ENCODE data around the gene AKAP6. TPM values are rescaled to one million over a fixed set of nuclear protein-coding genes. Genes with fewer than 3 reads are reported as not detected.

The AKAP6 gene
- total and polyA plus RNA-seq, 2 experiments from 2014 or later = 0.38 to 0.42 TPM

- TF ChIP-seq REST (IDR thresholded peaks at IDR 0.05; ENCODE audit: unreplicated experiment) (no peak), ZNF114 (CRISPR knock-in tag; IDR thresholded peaks at IDR 0.05) (no peak), CREB1 (CRISPR knock-in tag; IDR thresholded peaks at IDR 0.05; ENCODE audit: low read depth) (no peak), POLR2AphosphoS5 (IDR thresholded peaks at IDR 0.05; ENCODE audit: low read depth) (no peak), JUNB (IDR thresholded peaks at IDR 0.05; ENCODE audit: unreplicated experiment) (no peak), ETS1 (IDR thresholded peaks at IDR 0.05) (no peak)
Observed at GRCh38 chr14:32331206-32331605, 2.1 kb downstream of the AKAP6 start (continued).

GRCh38 chr14:32332415-32333316 is 3.6 kb downstream of the AKAP6 start:
- Mint-ChIP-seq H3K4me1 (peaks cover 22% of the 10 kb centered on the region), H3K9me3 (no peaks in the 10 kb centered on the region; the same call in 2 of the 3 replicates), H3K27me3 (ENCODE audit: insufficient read depth, low read depth, poor library complexity) (no peaks in the 10 kb centered on the region), H3K4me3 (no peak overlapping the region), H3K27ac (no peak overlapping the region), H3K36me3 (ENCODE audit: low read depth) (no peaks in the 10 kb centered on the region)
- Histone ChIP-seq H3K36me3 (ENCODE audit: insufficient read depth) (no peaks in the 10 kb centered on the region), H3K27ac (ENCODE audit: low read depth) (no peak overlapping the region), H3K4me3 (no peak overlapping the region), H3K27me3 (ENCODE audit: insufficient read depth) (no peaks in the 10 kb centered on the region), H3F3A (replicated peaks; ENCODE audit: low read depth) (no peaks in the 10 kb centered on the region), H4K20me1 (replicated peaks; ENCODE audit: insufficient read depth) (no peaks in the 10 kb centered on the region), H3K9me2 (ENCODE audit: insufficient read depth) (peaks cover 3% of the 10 kb centered on the region; the same call in 1 of the 2 replicates), H3K79me2 (replicated peaks; ENCODE audit: insufficient read depth) (no peaks in the 10 kb centered on the region), H2AFZ (no peak overlapping the region), H3K4me1 (ENCODE audit: insufficient read depth) (peaks cover 18% of the 10 kb centered on the region; the same call in 1 of the 2 replicates), H3K4me2 (no peak overlapping the region)
- no peak for DNase-seq (ENCODE audit: low spot score)
- ATAC-seq = no peak
- TF ChIP-seq JUNB (IDR thresholded peaks at IDR 0.05; ENCODE audit: unreplicated experiment) = no peak
- TF ChIP-seq CREB1 (CRISPR knock-in tag; IDR thresholded peaks at IDR 0.05; ENCODE audit: low read depth) = no peak
- TF ChIP-seq CTCF (conservative IDR thresholded peaks at IDR 0.05; ENCODE audit: low read depth in 2 of 2) = no peak
- no peak for TF ChIP-seq EZH2phosphoT487 (IDR thresholded peaks at IDR 0.05; ENCODE audit: unreplicated experiment)
- TF ChIP-seq POLR2AphosphoS5 (IDR thresholded peaks at IDR 0.05; ENCODE audit: low read depth) = no peak
- TF ChIP-seq ZNF462 (CRISPR knock-in tag; IDR thresholded peaks at IDR 0.05) = no peak

Measured in GM23338 (cell line).